ENCODE measurements around the gene EZR. TPM values are rescaled to one million over a fixed set of nuclear protein-coding genes. Genes with fewer than 3 reads are reported as not detected.
A peak's percentile ranks its signal among the peaks of the same experiment; 100 is the strongest.

EZR gene
- total and polyA plus RNA-seq, 9 of the 15 experiments (the other 6 are each of a cell fraction or from before 2014, with no cell fraction given), result 36.5 to 162 (median 104) TPM

DNA sequence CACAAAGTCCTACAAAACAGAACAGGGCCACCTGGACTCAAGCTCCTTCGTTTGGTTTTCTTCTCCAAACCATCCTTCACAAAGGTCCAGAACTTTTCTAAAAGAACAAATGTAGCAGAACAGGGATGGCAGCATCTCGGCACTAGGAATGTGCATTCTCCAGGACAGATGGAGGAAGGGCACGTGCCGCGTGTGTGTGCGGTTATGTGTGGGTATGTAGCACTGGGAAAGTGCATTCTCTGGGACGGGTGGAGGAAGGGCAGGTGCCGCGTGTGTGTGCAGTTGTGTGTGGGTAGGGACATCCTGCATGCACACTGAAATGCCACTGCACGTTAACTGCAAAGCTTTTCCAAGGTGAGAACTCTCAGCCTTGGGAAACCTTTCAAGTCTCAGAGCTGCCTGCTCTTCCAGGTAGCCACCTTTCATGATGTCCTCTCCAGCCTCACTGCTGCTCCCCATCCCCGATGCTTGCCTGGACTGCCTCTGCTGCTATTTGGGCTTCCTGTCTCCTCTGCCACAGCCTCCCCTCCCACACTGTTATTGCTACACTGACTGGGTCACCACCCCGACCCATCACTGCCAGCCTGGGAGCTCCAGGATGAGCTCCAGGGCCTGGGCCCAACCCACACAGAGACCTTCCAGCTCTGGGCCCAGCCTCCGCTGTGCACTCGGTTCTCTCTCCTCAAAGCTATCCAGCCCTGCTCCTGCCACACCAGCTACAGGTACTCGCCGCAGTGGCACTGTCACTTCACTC is 47.6 kb downstream of the EZR start:
- no peaks in the 10 kb centered on the region for H3K9me1 ChIP-seq (ENCODE audit: control insufficient read depth, insufficient read depth, low read length)
- DNase-seq (ENCODE audit: extremely low read depth in 1 of 4, low spot score in 3 of 4) (no peak), ATAC-seq (no peak), FAIRE-seq (no peak)
- H3K27me3 ChIP-seq (ENCODE audit: control insufficient read depth in 2 of 2, insufficient read depth in 2 of 2, low read length in 2 of 2), result no peaks in the 10 kb centered on the region
- H3K9me3 ChIP-seq (replicated peaks; ENCODE audit: control insufficient read depth, insufficient read depth, low read depth, low read length), result no peaks in the 10 kb centered on the region
- H3K27ac ChIP-seq (ENCODE audit: extremely low read depth, low read depth, low read length), result no peak overlapping the region
- no peaks in the 10 kb centered on the region for H3K79me2 ChIP-seq (ENCODE audit: control insufficient read depth, insufficient read depth, low read length)
- H3K4me1 ChIP-seq (replicated peaks in 1 of 2; ENCODE audit: control insufficient read depth in 2 of 2, insufficient read depth in 2 of 2, low read length in 2 of 2), result peaks cover 0 to 4% of the 10 kb centered on the region in 2 experiments; a peak in 1 of 5 replicates
- in situ Hi-C loops (cut with MboI) (no loop called here), intact Hi-C loops (cut with micrococcal nuclease) (no loop called here)
- 89% methylated on average over 16 of the region's 16 CpGs for WGBS (ENCODE audit: insufficient coverage, low coverage, missing lambda C conversion rate)
- H3K36me3 ChIP-seq (ENCODE audit: control insufficient read depth, insufficient read depth, low read length), result peaks cover 100% of the 10 kb centered on the region
- CTCF ChIA-PET (ENCODE audit: low intra/inter-chr PET ratio), result no interaction called here
- H3K9ac ChIP-seq (ENCODE audit: insufficient read depth in 1 of 2, low read depth in 2 of 2, low read length in 2 of 2), result peak overlapping the region in 1 of 2 experiments; percentile 4; a peak in 1 of 4 replicates
- TF ChIP-seq CC2D1A (IDR thresholded peaks at IDR 0.05) (no peak), POLR2G (IDR thresholded peaks at IDR 0.05; ENCODE audit: low read depth, low read length) (peak; percentile 49)
- H3K4me2 ChIP-seq (ENCODE audit: insufficient read depth, low read length), result no peak overlapping the region
- H3K4me3 ChIP-seq, result no peak overlapping the region
- BruUV-seq (replicated peaks), result no TSS peak
- POLR2A ChIA-PET, result interaction anchor here (0.5 to 2.7 kb wide), 10 partner anchors 8 to 1289 kb away, joined by 3 to 16 read pairs (median 4); no protein-coding TSS in a partner anchor
- H4K20me1 ChIP-seq (replicated peaks; ENCODE audit: control insufficient read depth, insufficient read depth, low read length), result no peaks in the 10 kb centered on the region
- no peak overlapping the region for H2AFZ ChIP-seq (ENCODE audit: low read depth, low read length)

DNA sequence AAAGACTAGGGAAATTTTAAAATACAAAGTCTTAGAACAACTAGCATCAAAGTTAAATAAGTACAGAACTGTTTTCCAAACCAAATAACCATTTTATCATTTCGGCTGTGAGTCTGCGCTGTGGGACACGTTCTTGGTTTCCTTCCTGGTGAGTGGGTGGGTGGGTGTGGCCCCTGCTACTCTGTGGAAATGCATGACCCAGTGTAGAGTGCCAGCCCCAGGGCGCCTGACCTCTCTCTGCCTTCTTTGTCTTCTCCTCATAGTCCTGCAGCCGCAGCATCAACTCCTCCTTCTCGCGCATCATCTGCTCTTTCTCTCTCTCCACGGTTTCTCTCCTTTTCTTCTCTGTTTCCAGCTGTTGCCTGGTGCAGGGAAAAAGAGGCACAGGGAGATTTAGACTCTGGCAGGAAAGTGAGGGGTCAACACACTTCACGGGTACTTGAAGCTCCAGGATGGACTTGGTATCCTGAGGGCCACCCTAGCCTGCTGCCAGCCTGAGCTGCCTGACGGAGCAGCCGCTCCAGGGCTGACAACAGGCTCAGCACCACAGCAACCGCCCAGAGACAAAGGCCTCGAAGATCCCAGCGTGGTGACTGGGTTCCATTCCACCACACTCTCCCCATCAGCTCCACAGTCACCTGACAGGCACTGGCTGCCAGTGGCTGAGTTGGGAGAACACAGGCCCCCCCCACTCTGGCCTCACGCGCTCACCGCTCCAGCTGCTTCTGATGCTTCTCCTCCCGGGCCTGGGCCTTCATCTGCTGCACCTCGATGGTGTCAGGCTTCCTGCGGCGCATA is 48.4 kb downstream of the EZR start:
- FAIRE-seq (no peak), DNase-seq (ENCODE audit: extremely low read depth in 1 of 4, low spot score in 3 of 4) (no peak), ATAC-seq (no peak)
- no peaks in the 10 kb centered on the region for H3K27me3 ChIP-seq (ENCODE audit: control insufficient read depth in 2 of 2, insufficient read depth in 2 of 2, low read length in 2 of 2)
- WGBS (ENCODE audit: insufficient coverage, low coverage, missing lambda C conversion rate), result 88% methylated on average over 16 of the region's 21 CpGs
- no peaks in the 10 kb centered on the region for H3K9me1 ChIP-seq (ENCODE audit: control insufficient read depth, insufficient read depth, low read length)
- H3K36me3 ChIP-seq (ENCODE audit: control insufficient read depth, insufficient read depth, low read length), result peaks cover 100% of the 10 kb centered on the region
- CTCF ChIA-PET (ENCODE audit: low intra/inter-chr PET ratio), result no interaction called here
- BruUV-seq (replicated peaks), result no TSS peak
- H4K20me1 ChIP-seq (replicated peaks; ENCODE audit: control insufficient read depth, insufficient read depth, low read length), result no peaks in the 10 kb centered on the region
- no peak overlapping the region for H3K4me3 ChIP-seq
- H3K9me3 ChIP-seq (replicated peaks; ENCODE audit: control insufficient read depth, insufficient read depth, low read depth, low read length), result no peaks in the 10 kb centered on the region
- in situ Hi-C loops (cut with MboI) (no loop called here), intact Hi-C loops (cut with micrococcal nuclease) (no loop called here)
- TF ChIP-seq SMAD4 (CRISPR knock-in tag; conservative IDR thresholded peaks at IDR 0.05), result no peak
- TF ChIP-seq NFIC (IDR thresholded peaks at IDR 0.05), result peak; percentile 11; the same call in 1 of the 2 replicates
- TF ChIP-seq FOXM1 (IDR thresholded peaks at IDR 0.05; ENCODE audit: low read depth), result no peak
- 0 out of 2 replicates have a peak, but pooled peaks have one; percentile 14 for TF ChIP-seq FOXM1 (CRISPR knock-in tag; IDR thresholded peaks at IDR 0.05; ENCODE audit: low read depth)
- TF ChIP-seq FOSL1 (tag; conservative IDR thresholded peaks at IDR 0.05), result no peak
- TF ChIP-seq RBM22 (IDR thresholded peaks at IDR 0.05; ENCODE audit: low read depth, low read length, poor library complexity, severe bottlenecking), result peak; percentile 60
- TF ChIP-seq, protein P1, sequence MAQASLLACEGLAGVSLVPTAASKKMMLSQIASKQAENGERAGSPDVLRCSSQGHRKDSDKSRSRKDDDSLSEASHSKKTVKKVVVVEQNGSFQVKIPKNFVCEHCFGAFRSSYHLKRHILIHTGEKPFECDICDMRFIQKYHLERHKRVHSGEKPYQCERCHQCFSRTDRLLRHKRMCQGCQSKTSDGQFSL (CRISPR knock-in tag; IDR thresholded peaks at IDR 0.05), result 0 out of 2 replicates have a peak, but pooled peaks have one; percentile 22
- TF ChIP-seq, protein P1 (tag; IDR thresholded peaks at IDR 0.05), result no peak
- no peak for TF ChIP-seq ZBTB1 (CRISPR knock-in tag; IDR thresholded peaks at IDR 0.05; ENCODE audit: borderline replicate concordance, low read depth)
- H2AFZ ChIP-seq (ENCODE audit: low read depth, low read length), result no peak overlapping the region
- H3K4me1 ChIP-seq (replicated peaks in 1 of 2; ENCODE audit: control insufficient read depth in 2 of 2, insufficient read depth in 2 of 2, low read length in 2 of 2), result peaks cover 0 to 4% of the 10 kb centered on the region in 2 experiments; a peak in 1 of 5 replicates
- H3K27ac ChIP-seq (ENCODE audit: extremely low read depth, low read depth, low read length), result no peak overlapping the region
- H3K79me2 ChIP-seq (ENCODE audit: control insufficient read depth, insufficient read depth, low read length), result no peaks in the 10 kb centered on the region
- no peak overlapping the region for H3K9ac ChIP-seq (ENCODE audit: insufficient read depth in 1 of 2, low read depth in 2 of 2, low read length in 2 of 2)
- no peak overlapping the region for H3K4me2 ChIP-seq (ENCODE audit: insufficient read depth, low read length)
- POLR2A ChIA-PET, result interaction anchor here (0.6 to 2.7 kb wide), 7 partner anchors 7 to 673 kb away, joined by 3 to 16 read pairs (median 3); no protein-coding TSS in a partner anchor
